AG08396 (cell line): ENCODE measurements around the gene CDH11.

ENCODE experiments used
- DNase-seq: peaks from one replicate; pipeline ENCODE4 v3.0.0; 2012; ENCODE audit warnings: low spot score, mixed read lengths

Gene CDH11

GRCh38 chr16:64907844-64908243, 214.0 kb downstream of the CDH11 start:
- DNase-seq: no peak

- DNase-seq: no peak
Observed at GRCh38 chr16:64903770-64904169, 218.1 kb downstream of the CDH11 start.

- no peak for DNase-seq
Observed at GRCh38 chr16:64900517-64900916, 221.3 kb downstream of the CDH11 start.

DNA sequence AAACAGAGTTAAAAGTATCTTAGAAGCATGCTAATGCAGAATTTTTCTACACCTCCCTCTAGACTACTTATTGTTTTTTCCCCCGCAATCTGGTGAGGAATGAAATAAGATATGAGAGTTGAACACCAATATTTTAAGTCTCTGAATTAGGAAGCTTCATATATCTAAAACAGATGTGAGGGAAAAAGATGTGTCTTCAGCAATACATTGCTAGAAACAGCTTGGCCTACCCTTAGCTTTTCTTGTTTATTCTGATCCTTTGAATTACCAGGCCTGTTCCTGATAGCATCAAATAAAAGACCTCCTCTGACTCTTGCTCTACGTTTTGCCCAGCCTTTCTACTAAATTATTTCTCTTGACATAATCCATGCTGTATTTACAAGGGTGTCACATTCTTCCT, 221.8 kb downstream of the CDH11 start:
- DNase-seq: no peak

DNA sequence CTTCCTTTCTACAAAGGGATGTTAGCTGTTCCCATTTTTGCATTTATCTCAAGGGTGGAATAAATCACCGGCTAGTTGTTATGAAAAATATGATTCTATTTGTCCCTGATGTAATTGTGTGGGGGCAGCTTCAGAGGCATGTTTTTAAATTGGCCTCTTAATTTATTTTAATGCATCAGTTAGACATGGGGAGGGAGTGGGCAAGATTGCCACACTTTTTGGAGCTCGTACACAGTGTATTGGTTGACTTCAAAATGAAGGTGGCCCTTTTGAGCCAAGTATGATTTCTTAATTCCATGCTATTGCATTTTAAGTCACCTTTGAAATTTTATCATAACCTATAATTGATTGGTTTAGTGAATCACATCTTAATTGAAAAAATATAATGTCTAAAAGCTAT, 223.7 kb downstream of the CDH11 start:
- no peak for DNase-seq
